Measurements from ENCODE around the gene DAPK2. TPM values are rescaled to one million over a fixed set of nuclear protein-coding genes. Genes with fewer than 3 reads are reported as not detected.
A peak's percentile ranks its signal among the peaks of the same experiment; 100 is the strongest.

DAPK2 gene
- total and polyA plus RNA-seq, 2 of the 13 experiments (the other 11 are each of a cell fraction or from before 2014, with no cell fraction given) = 0.33 to 0.63 TPM

DNA sequence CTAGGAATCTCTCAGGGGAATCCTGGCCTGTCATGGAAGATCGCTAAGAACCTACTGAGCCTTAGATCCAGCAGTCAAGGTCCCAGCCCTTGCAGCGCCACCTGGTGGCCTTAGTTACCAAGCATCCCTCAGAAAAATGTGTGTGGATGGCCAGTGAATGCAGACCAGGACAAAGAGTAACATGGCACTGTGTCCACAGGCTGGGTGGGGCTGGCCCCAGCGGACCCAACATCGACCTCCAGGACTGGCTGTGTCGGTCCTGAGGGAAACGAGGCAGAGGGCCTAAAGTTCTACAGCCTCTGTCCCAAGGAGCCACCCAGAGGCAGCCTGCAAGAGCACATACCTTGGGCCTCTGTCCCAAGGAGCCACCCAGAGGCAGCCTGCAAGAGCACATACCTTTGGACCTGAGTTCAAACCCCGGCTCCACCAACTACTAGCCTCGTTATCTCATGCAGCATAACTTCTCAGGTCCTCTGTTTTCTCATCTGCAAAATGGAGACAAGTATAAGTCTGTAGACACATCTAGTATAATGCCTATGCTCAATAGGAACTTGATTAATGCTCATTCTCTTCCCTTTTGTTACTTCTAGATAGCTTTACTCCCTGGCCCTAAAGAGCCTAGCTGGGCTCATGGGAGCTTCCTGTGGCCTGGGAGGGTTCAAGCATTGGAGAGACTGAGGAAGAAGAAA, 155.1 kb downstream of the DAPK2 start (continued):
- TF ChIP-seq ZNF724P (CRISPR knock-in tag; IDR thresholded peaks at IDR 0.05; ENCODE audit: borderline replicate concordance) (no peak), ZBTB8A (CRISPR knock-in tag; IDR thresholded peaks at IDR 0.05; ENCODE audit: borderline replicate concordance, low read depth) (no peak), KDM1A (CRISPR knock-in tag; IDR thresholded peaks at IDR 0.05) (0 out of 2 replicates have a peak, but pooled peaks have one; percentile 11), KDM2A (CRISPR knock-in tag; IDR thresholded peaks at IDR 0.05; ENCODE audit: borderline replicate concordance, low read depth) (peak; percentile 39; the same call in 1 of the 2 replicates), TEAD3 (CRISPR knock-in tag; optimal IDR thresholded peaks at IDR 0.05; ENCODE audit: borderline replicate concordance) (peak; percentile 77), EEA1 (CRISPR knock-in tag; IDR thresholded peaks at IDR 0.05; ENCODE audit: borderline replicate concordance) (no peak), GATA4 (IDR thresholded peaks at IDR 0.05; ENCODE audit: borderline replicate concordance, low read depth) (no peak), MIXL1 (CRISPR knock-in tag; IDR thresholded peaks at IDR 0.05) (peak; percentile 45), PRMT3 (CRISPR knock-in tag; IDR thresholded peaks at IDR 0.05; ENCODE audit: borderline replicate concordance, low read depth) (no peak), TARDBP (CRISPR knock-in tag; IDR thresholded peaks at IDR 0.05) (peak; percentile 34; the same call in 1 of the 2 replicates), IKZF4 (CRISPR knock-in tag; IDR thresholded peaks at IDR 0.05; ENCODE audit: borderline replicate concordance, low read depth, not compliant biosample characterization) (peak; percentile 27), ZNF563 (CRISPR knock-in tag; IDR thresholded peaks at IDR 0.05) (no peak), MATR3 (CRISPR knock-in tag; IDR thresholded peaks at IDR 0.05) (no peak)
- TF ChIP-seq, protein P1, sequence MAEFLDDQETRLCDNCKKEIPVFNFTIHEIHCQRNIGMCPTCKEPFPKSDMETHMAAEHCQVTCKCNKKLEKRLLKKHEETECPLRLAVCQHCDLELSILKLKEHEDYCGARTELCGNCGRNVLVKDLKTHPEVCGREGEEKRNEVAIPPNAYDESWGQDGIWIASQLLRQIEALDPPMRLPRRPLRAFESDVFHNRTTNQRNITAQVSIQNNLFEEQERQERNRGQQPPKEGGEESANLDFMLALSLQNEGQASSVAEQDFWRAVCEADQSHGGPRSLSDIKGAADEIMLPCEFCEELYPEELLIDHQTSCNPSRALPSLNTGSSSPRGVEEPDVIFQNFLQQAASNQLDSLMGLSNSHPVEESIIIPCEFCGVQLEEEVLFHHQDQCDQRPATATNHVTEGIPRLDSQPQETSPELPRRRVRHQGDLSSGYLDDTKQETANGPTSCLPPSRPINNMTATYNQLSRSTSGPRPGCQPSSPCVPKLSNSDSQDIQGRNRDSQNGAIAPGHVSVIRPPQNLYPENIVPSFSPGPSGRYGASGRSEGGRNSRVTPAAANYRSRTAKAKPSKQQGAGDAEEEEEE (CRISPR knock-in tag; IDR thresholded peaks at IDR 0.05; ENCODE audit: borderline replicate concordance) = 0 out of 2 replicates have a peak, but pooled peaks have one; percentile 30
- TF ChIP-seq, protein P2, sequence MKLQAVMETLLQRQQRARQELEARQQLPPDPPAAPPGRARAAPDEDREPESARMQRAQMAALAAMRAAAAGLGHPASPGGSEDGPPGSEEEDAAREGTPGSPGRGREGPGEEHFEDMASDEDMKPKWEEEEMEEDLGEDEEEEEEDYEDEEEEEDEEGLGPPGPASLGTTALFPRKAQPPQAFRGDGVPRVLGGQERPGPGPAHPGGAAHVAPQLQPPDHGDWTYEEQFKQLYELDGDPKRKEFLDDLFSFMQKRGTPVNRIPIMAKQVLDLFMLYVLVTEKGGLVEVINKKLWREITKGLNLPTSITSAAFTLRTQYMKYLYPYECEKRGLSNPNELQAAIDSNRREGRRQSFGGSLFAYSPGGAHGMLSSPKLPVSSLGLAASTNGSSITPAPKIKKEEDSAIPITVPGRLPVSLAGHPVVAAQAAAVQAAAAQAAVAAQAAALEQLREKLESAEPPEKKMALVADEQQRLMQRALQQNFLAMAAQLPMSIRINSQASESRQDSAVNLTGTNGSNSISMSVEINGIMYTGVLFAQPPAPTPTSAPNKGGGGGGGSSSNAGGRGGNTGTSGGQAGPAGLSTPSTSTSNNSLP (IDR thresholded peaks at IDR 0.05; ENCODE audit: low read depth, low read length) = no peak
- TF ChIP-seq, protein P3, sequence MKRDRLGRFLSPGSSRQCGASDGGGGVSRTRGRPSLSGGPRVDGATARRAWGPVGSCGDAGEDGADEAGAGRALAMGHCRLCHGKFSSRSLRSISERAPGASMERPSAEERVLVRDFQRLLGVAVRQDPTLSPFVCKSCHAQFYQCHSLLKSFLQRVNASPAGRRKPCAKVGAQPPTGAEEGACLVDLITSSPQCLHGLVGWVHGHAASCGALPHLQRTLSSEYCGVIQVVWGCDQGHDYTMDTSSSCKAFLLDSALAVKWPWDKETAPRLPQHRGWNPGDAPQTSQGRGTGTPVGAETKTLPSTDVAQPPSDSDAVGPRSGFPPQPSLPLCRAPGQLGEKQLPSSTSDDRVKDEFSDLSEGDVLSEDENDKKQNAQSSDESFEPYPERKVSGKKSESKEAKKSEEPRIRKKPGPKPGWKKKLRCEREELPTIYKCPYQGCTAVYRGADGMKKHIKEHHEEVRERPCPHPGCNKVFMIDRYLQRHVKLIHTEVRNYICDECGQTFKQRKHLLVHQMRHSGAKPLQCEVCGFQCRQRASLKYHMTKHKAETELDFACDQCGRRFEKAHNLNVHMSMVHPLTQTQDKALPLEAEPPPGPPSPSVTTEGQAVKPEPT (CRISPR knock-in tag; IDR thresholded peaks at IDR 0.05; ENCODE audit: low read depth) = peak; percentile 26
- TF ChIP-seq, protein P4, sequence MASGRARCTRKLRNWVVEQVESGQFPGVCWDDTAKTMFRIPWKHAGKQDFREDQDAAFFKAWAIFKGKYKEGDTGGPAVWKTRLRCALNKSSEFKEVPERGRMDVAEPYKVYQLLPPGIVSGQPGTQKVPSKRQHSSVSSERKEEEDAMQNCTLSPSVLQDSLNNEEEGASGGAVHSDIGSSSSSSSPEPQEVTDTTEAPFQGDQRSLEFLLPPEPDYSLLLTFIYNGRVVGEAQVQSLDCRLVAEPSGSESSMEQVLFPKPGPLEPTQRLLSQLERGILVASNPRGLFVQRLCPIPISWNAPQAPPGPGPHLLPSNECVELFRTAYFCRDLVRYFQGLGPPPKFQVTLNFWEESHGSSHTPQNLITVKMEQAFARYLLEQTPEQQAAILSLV (CRISPR knock-in tag; IDR thresholded peaks at IDR 0.05; ENCODE audit: borderline replicate concordance) = 0 out of 2 replicates have a peak, but pooled peaks have one; percentile 43
- TF ChIP-seq, protein P5, sequence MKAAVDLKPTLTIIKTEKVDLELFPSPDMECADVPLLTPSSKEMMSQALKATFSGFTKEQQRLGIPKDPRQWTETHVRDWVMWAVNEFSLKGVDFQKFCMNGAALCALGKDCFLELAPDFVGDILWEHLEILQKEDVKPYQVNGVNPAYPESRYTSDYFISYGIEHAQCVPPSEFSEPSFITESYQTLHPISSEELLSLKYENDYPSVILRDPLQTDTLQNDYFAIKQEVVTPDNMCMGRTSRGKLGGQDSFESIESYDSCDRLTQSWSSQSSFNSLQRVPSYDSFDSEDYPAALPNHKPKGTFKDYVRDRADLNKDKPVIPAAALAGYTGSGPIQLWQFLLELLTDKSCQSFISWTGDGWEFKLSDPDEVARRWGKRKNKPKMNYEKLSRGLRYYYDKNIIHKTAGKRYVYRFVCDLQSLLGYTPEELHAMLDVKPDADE (CRISPR knock-in tag; IDR thresholded peaks at IDR 0.05) = no peak
- TF ChIP-seq, protein P6, sequence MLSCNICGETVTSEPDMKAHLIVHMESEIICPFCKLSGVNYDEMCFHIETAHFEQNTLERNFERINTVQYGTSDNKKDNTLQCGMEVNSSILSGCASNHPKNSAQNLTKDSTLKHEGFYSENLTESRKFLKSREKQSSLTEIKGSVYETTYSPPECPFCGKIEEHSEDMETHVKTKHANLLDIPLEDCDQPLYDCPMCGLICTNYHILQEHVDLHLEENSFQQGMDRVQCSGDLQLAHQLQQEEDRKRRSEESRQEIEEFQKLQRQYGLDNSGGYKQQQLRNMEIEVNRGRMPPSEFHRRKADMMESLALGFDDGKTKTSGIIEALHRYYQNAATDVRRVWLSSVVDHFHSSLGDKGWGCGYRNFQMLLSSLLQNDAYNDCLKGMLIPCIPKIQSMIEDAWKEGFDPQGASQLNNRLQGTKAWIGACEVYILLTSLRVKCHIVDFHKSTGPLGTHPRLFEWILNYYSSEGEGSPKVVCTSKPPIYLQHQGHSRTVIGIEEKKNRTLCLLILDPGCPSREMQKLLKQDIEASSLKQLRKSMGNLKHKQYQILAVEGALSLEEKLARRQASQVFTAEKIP (CRISPR knock-in tag; IDR thresholded peaks at IDR 0.05; ENCODE audit: borderline replicate concordance) = no peak

All from HepG2 (cell line).